GM12892 (cell line): ENCODE data around the gene TOGARAM1.
"Not testable (repeated sequence)": the region's sequence is repeated elsewhere in the genome, so short reads cannot be mapped to it uniquely, and the experiment has no call there.

ENCODE experiments used
- POLR2A ChIP-seq: IDR thresholded peaks from 2 replicates; pipeline ENCODE4 v1.6.1; 2011; ENCODE audit warnings: low read depth, low read length, control low read depth
- POLR2AphosphoS5 ChIP-seq: IDR thresholded peaks from 2 replicates; pipeline ENCODE4 v1.6.1; 2011; ENCODE audit warnings: low read depth, low read length, control low read depth

- not testable (repeated sequence) for TF ChIP-seq POLR2A, POLR2AphosphoS5
These were observed 118.5 kb downstream of the TOGARAM1 start for GRCh38 chr14:45080416-45080968.
